Measurements from ENCODE around the gene ERCC6. TPM values are rescaled to one million over a fixed set of nuclear protein-coding genes. Genes with fewer than 3 reads are reported as not detected.

The ERCC6 gene
- total and polyA plus RNA-seq, 2 donors (not counting 3 experiments of a cell fraction or from before 2014, with no cell fraction given) = 15.3 to 39.6 TPM

DNA sequence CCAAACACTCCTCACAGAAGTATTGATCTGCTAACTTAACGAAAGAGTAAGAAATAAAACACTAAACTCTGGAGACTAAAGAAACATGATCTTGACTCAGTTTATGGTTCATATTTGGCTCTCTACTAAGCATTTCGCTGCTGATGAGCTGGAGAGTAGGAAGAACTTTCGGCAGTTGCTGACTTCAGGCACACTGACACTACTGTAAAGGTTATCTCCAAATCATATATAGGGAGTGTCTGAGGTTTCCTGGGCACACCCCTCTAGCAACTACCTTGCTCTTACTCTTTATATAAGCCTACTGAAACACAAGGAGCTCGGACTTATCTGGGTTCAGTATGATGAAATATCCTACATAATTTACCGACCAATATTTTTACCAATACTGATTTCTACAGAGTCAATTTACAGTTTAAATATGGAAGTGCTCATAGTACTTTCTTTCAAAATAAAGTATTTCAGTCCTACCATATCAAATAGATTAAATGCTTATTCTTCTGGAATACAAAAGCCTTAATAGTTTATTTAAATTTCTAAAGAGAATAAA, 39.5 kb downstream of the ERCC6 start:
- FAIRE-seq = no peak
- dilution Hi-C loops (cut with MboI; ENCODE audit: extremely low pct_ligation_motif_present, low sequenced_read_pairs) = no loop called here
- H3K36me3 ChIP-seq (ENCODE audit: control insufficient read depth in 2 of 2, extremely low read depth in 1 of 2, insufficient read depth in 2 of 2, low read length in 2 of 2) = peaks cover 0 to 9% of the 10 kb centered on the region in 2 experiments

More for the DNA sequence above, 39.5 kb downstream of the ERCC6 start:
- peaks cover 22% of the 10 kb centered on the region for H3K79me2 ChIP-seq (ENCODE audit: control insufficient read depth, insufficient read depth, low read length)
- H3K27ac ChIP-seq (ENCODE audit: insufficient read depth, low read depth, low read length) = no peak overlapping the region
- no peaks in the 10 kb centered on the region for H4K20me1 ChIP-seq (replicated peaks; ENCODE audit: control insufficient read depth, extremely low read depth, insufficient read depth, low read length)
- TF ChIP-seq FOS (IDR thresholded peaks at IDR 0.05; ENCODE audit: borderline replicate concordance, insufficient read depth, low read length) (no peak), POLR2A (IDR thresholded peaks at IDR 0.05; ENCODE audit: low read depth, low read length) (no peak), MYC (IDR thresholded peaks at IDR 0.05; ENCODE audit: low read depth, low read length) (no peak), POLR2AphosphoS5 (IDR thresholded peaks at IDR 0.05; ENCODE audit: insufficient read depth, low read depth, low read length) (no peak)
- TF ChIP-seq, protein P1, sequence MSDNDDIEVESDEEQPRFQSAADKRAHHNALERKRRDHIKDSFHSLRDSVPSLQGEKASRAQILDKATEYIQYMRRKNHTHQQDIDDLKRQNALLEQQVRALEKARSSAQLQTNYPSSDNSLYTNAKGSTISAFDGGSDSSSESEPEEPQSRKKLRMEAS (IDR thresholded peaks at IDR 0.05; ENCODE audit: insufficient read depth, insufficient read length) = no peak
- TF ChIP-seq, protein P2, sequence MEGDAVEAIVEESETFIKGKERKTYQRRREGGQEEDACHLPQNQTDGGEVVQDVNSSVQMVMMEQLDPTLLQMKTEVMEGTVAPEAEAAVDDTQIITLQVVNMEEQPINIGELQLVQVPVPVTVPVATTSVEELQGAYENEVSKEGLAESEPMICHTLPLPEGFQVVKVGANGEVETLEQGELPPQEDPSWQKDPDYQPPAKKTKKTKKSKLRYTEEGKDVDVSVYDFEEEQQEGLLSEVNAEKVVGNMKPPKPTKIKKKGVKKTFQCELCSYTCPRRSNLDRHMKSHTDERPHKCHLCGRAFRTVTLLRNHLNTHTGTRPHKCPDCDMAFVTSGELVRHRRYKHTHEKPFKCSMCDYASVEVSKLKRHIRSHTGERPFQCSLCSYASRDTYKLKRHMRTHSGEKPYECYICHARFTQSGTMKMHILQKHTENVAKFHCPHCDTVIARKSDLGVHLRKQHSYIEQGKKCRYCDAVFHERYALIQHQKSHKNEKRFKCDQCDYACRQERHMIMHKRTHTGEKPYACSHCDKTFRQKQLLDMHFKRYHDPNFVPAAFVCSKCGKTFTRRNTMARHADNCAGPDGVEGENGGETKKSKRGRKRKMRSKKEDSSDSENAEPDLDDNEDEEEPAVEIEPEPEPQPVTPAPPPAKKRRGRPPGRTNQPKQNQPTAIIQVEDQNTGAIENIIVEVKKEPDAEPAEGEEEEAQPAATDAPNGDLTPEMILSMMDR (IDR thresholded peaks at IDR 0.05; ENCODE audit: extremely low read depth in 1 of 2, insufficient read depth in 1 of 2, low read depth in 1 of 2, low read length in 2 of 2) = no peak
- POLR2A ChIA-PET = no interaction called here
- no peaks in the 10 kb centered on the region for H3K4me1 ChIP-seq (ENCODE audit: control insufficient read depth, extremely low read depth, insufficient read depth, low read length)
- H3K4me2 ChIP-seq (ENCODE audit: insufficient read depth, low read length) = no peak overlapping the region
- H3K9me3 ChIP-seq (replicated peaks; ENCODE audit: control insufficient read depth, insufficient read depth, low read length) = no peaks in the 10 kb centered on the region
- no peaks in the 10 kb centered on the region for H3K9me1 ChIP-seq (replicated peaks; ENCODE audit: control insufficient read depth, extremely low read depth, insufficient read depth, low read length)
- no peak for DNase-seq (ENCODE audit: low read depth, low spot score)
- no peaks in the 10 kb centered on the region for H3K27me3 ChIP-seq (ENCODE audit: control insufficient read depth in 2 of 2, insufficient read depth in 2 of 2, low read length in 2 of 2)
- CTCF ChIA-PET = interaction anchor here (1.7 to 3.6 kb wide), 3 partner anchors 12 to 92 kb away, joined by 8 to 14 read pairs (median 9); no protein-coding TSS in a partner anchor
- no TSS peak for BruUV-seq (replicated peaks)
- H3K4me3 ChIP-seq (replicated peaks in 1 of 3; ENCODE audit: insufficient read depth in 1 of 3, low read depth in 1 of 3, low read length in 3 of 3) = no peak overlapping the region
- intact Hi-C loops (cut with micrococcal nuclease) = no loop called here
- H3K9ac ChIP-seq (replicated peaks; ENCODE audit: extremely low read depth, insufficient read depth, low read length) = no peak overlapping the region
- H2AFZ ChIP-seq (ENCODE audit: low read depth, low read length) = no peak overlapping the region
